ENCODE data around the gene ZBTB20.

ZBTB20 gene

GRCh38 chr3:114664006-114664405 lies 483.1 kb downstream of the ZBTB20 start:
- DNase-seq, result no peak

- DNase-seq, result no peak
Observed at GRCh38 chr3:114660808-114661207, 486.3 kb downstream of the ZBTB20 start.

DNA sequence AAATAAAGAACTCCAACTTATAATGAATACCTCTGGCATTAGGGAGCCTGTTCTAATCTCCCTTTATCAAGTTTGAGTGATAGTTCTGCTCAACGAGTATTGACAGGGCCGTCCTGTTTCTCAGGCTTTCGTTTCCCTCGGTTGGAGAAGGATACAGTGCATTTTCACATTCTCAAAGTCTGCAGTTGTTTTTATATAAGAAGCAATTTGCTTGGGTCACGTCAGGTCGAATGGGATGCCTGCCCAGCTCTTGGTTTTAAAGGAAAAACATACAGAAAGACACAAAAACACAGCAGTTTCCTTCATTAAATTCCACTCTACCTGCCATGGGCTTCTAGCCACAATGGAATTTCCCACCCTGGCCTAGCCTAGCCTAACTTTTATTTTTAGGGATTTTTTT lies 487.0 kb downstream of the ZBTB20 start:
- no peak for DNase-seq

DNA sequence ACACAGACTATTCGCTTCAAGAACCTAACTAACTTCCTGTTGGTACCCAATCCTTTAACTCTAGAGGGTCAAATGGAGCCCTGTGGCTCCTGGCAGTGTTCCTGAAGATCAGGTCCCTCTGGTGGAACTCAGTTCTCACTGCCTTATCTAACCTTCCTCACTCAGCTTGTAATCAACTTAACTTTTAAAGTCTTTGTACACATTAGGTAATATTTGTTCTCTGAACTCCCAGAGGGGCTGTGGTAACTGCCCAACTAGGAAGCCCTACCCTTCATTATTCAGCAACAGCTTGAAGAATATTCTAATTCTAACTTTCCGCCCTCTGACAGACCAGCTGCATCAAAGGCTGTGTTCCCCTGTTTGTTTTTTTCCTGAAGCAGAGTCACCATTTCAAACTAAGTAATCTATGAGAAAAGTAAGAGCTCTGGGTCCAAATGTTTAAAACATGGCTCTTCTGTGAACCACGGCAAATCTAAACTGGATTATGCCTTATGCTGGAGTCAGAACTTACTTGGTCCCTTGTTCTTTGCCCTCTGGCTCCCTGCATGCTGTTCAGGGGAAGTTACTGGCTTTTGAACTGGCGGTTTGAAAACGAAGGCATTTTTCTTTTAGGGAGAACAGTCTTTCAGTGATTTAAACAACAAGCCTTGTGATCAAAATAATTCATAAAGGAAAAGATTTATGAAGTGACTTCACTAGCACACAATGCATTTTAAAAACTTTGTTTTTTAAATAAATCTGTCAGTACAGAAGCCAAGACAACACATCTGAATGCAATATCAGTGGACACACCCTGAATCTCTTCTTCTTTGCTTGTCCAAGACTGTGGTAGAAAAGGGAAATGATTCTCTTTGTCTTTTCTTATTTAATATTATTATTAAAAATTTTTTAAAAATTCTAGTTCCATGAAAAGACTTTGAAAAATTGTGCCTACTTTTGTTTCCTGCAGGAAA lies 487.7 kb downstream of the ZBTB20 start:
- DNase-seq, result no peak

DNA sequence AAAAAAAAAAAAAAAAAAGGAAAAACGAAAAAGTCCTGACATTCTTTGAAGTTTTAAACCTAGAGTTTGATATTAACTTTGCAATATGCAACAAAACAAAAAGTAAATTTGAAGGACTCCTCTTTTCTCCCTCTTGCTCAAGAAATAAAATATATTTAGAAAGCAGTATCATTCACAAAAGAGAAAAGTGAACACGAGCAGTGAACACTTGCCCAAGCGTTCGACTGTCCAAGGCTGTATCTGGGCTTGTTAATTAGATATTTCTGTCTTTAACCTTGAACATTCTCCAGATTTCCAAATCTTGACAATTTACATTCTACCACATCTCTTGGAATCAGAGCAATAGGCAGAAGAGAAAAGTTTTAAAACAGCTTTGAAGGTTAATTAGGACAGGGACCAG lies 495.5 kb downstream of the ZBTB20 start:
- no peak for DNase-seq

- no peak for DNase-seq
Observed at GRCh38 chr3:114650808-114651207, 496.3 kb downstream of the ZBTB20 start.

DNA sequence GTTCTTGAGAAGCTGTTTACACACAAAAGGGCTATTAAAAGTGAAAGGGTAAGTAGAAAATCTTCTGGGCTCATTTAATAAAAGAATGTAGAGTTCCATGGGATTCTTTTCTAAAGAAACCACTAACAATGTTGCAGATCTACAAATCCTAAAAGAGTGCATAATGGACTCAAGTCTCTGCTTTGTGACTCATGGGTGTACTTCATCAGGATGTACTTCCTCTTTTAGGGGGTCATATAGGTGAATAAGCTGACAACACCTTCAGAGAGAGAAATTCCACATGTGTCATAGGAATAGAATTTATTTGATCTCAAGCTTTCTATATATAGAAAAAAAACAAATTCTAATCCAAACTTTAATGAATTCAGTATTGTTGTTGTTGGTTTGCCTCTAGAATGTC lies 497.8 kb downstream of the ZBTB20 start:
- no peak for DNase-seq

- no peak for DNase-seq
Observed at GRCh38 chr3:114646526-114646925, 500.6 kb downstream of the ZBTB20 start.

GRCh38 chr3:114645392-114645791 lies 501.7 kb downstream of the ZBTB20 start:
- DNase-seq, result no peak

DNA sequence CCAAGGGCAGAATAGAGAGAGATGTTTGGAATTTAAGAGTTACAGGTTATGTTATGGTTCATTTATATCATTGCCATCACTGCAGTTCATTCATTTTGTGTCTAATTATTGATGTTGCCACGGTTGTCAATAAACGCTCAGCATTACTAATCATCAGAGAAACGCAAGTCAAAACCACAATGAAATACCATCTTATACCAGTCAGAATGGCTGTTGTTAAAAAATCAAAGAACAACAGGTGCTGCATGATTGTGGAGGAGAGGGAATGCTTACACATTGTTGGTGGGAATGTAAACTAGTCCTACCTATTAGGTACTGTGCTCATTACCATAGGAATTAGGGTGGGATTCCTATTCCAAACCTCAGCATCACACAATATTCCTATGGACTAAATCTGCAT lies 502.7 kb downstream of the ZBTB20 start:
- DNase-seq, result no peak

- DNase-seq, result no peak
Observed at GRCh38 chr3:114642951-114643741, 503.9 kb downstream of the ZBTB20 start.

GRCh38 chr3:114640126-114640525 lies 507.0 kb downstream of the ZBTB20 start:
- DNase-seq, result no peak

DNA sequence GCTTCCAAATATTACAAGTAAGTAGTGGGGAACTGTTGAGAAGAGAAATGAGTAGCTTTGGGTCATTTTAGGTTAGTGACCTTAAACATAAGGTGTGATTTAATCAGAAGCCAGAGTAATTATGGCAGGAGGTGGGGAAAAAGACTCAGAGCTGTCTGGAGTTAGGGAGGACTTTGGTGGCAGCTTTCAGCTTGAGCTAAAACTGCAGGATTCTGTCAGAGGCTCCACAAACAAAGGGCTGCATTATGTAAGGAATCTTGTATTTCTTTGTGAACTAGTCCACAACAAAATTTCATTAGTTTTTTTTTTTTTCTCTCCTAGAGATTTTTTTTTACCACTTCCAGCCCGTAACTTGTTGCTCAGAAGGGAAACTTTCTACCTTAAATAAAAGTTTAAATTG lies 507.9 kb downstream of the ZBTB20 start:
- no peak for DNase-seq

DNA sequence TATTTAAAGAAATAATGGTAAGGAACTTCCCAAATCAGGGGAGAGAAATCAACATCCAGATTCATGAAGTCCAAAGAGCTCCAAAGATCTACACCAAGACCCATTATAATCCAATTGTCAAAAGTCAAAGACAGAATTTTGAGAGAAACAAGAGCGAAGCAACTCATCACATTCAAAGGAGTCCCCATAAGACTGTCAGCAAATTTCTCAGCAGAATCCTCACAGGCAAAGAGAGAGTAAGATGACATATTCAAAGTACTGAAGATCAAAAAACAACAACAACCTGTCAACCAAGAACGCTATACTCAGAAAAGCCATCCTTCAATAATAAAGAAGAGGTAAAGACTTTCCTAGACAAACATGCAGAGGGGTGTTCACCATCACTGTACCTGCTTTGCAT lies 511.2 kb downstream of the ZBTB20 start:
- no peak for DNase-seq

- no peak for DNase-seq
Observed at GRCh38 chr3:114634635-114635034, 512.5 kb downstream of the ZBTB20 start.

- no peak for DNase-seq
Observed at GRCh38 chr3:114632757-114633424, 514.2 kb downstream of the ZBTB20 start.

DNA sequence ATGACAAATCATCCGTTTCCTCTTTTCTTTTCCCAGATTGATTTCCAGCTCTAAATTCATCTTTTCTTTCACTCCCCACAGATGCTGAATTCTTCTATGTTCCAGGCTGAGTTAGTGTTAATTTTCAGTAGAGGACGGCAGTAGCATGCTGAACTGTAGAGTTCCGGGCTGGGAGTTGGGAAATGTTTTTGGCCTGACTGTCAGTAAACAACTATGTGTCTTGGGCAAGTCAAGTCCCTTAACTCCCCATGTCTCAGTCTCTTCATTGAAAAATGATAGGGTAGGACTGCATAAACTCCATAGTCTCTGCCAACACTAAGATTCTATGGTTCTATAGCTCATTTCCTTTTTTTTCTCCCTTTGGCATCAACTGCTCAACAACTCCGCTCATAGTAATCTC lies 519.3 kb downstream of the ZBTB20 start:
- DNase-seq, result no peak

DNA sequence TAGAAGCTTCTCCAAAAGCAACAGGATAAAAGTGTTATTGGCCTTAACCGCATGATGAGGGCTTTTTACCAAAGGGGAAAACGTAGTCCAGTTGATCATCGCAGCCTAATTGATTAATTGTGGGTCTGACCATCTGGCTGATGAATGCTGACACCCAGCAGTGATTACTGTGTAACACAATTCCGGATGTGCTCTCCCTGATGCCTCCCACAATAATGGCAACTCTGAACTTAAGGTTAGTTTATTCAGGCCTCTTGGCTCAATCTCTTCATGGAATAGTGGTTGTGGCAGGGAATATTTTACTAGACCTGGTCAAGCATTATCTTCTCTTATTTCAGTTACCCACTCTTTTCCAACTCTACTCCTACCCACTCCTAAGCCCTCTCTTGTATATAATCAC lies 520.3 kb downstream of the ZBTB20 start:
- no peak for DNase-seq

DNA sequence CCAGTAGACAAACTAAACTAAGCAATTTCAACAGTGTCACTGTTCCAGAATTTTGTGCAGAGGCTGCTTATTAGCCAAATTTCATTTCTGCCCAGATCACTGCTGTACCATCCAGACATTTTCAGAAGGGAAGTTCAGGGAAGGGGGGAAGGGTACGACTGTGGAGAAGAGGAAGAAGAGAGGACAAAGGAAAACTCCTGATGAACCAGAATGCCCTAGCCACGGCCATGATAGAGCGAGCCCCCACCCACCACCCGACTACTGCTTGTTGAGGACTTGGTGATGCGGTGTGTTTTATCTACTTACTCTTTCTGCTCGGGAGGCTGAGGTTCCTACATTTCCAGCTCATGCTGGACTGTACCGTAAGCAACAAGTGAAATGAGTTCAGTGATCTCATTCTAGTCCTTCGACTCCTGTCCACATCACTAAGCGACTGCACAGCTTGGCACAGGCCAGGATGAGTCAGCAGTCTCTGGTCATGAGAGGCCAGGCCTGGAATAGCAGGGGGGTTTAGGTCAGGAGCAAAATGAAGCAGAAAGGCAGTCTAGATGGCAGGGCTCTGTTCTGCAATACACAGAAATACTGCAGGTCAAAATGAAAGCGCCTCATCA lies 522.4 kb downstream of the ZBTB20 start:
- DNase-seq, result peak; percentile 80 to 90 (median 81)

DNA sequence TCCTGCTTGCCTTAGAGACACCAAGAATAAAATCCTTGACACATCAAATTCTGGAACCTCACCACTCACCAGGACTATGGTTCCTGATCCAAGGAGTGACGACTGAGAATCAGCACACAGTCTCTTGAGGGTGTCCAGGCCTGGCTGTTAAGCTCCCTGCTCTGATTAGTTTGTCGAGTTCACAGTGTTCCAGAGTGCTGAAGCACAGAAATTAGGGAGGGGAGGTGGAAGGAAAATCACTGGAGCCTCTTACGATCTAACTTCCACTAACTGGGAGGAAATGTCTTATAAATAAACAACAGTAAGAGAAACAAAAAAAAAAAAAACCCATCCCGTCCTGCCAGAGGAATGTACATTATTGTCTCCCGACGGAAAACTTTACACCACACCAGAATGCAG lies 523.0 kb downstream of the ZBTB20 start:
- DNase-seq, result peak in 1 of 3 donors; percentile 9

DNA sequence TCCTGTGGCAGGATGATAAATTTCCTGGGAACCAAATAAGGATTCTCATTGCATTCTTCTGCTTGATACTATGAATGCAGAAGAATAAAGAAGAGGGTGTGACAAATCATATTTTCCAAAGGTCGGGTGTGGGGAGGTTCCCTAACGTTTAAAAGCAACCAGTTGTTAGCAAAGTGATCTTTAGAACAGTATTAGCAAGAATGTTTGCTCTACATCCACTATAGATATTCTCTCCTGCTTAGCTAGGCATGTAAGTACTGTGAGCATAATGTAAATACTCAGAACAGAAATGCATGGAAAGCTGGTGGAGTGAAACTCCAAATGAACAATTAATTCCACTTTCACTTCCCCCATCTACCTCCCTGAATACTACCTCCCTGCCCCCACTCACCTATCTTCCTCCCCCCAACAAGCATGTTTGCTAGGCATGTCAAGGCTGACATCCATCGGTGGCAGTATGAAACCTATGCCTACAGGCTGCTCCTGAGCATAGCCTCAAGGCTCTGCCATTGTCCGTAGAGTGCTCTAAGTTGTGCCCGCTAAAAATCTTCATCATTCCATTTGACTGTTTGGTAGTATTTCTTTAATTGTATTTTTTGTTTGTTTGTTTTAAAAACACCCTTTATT lies 523.6 kb downstream of the ZBTB20 start:
- peak in 1 of 3 donors; percentile 2 for DNase-seq

- DNase-seq, result no peak
Observed at GRCh38 chr3:114622001-114622400, 525.1 kb downstream of the ZBTB20 start.

All from suppressor macrophage treated with lipopolysaccharide for 1 hour (primary cell).